MCF 10A (cell line): ENCODE results near the gene KLLN. TPM values are rescaled to one million over a fixed set of nuclear protein-coding genes. Genes with fewer than 3 reads are reported as not detected.
"Not testable (repeated sequence)": the region's sequence is repeated elsewhere in the genome, so short reads cannot be mapped to it uniquely, and the experiment has no call there.

Experiments
- BruUV-seq: library from RNA; stranded (reverse); fragments of 400-500 nt; replicated peaks from 2 replicates; lab custom pipeline; 2021; lab: Mats Ljungman, UMichigan
- CTCF ChIA-PET: fragments of 300-600 bp; sonication (Branson Sonifier 250); formaldehyde crosslinking; extraction: SDS; loops from one replicate; lab custom pipeline; 2021; ENCODE audit warnings: antibody characterized with exemption, inconsistent platforms; lab: Yijun Ruan, JAX
- POLR2A ChIA-PET: fragments of 300-600, 350-650 bp; sonication (Branson Sonifier 250); formaldehyde crosslinking; extraction: SDS; loops from one replicate; lab custom pipeline; 2020; ENCODE audit warnings: antibody characterized with exemption, inconsistent platforms; lab: Yijun Ruan, JAX
- DNase-seq: peaks from one replicate; pipeline ENCODE4 v3.0.0-alpha.2; 2018; ENCODE audit not compliant: unreplicated experiment
- H3K27ac Mint-ChIP-seq: one replicate; pipeline ENCODE4 v1.8.0; 2022; ENCODE audit warnings: mild to moderate bottlenecking, low read depth, mixed read lengths; ENCODE audit not compliant: unreplicated experiment
- H3K27me3 Mint-ChIP-seq: one replicate; pipeline ENCODE4 v1.8.0; 2022; ENCODE audit warnings: mixed read lengths; ENCODE audit not compliant: insufficient read depth, unreplicated experiment
- H3K36me3 Mint-ChIP-seq: one replicate; pipeline ENCODE4 v1.8.0; 2022; ENCODE audit warnings: mild to moderate bottlenecking, moderate library complexity, mixed read lengths; ENCODE audit not compliant: insufficient read depth, unreplicated experiment
- H3K4me1 Mint-ChIP-seq: one replicate; pipeline ENCODE4 v1.8.0; 2022; ENCODE audit warnings: mixed read lengths; ENCODE audit not compliant: insufficient read depth, unreplicated experiment
- H3K4me3 Mint-ChIP-seq: one replicate; pipeline ENCODE4 v1.8.0; 2022; ENCODE audit warnings: mild to moderate bottlenecking, moderate library complexity, mixed read lengths; ENCODE audit not compliant: unreplicated experiment
- H3K9me3 Mint-ChIP-seq: one replicate; pipeline ENCODE4 v1.8.0; 2022; ENCODE audit warnings: mixed read lengths; ENCODE audit not compliant: unreplicated experiment
- intact Hi-C: fragments of 100-400 bp; cut with micrococcal nuclease; formaldehyde crosslinking; loops from 2 replicates; pipeline ENCODE4 v1.14.1; 2022
- total RNA-seq: library from RNA; stranded (reverse); gene quantifications from 2 replicates; pipeline ENCODE4 v1.2.3, GENCODE V29; 2022
- TF ChIP-seq, protein P1 (sequence below): fragments of 200-600 bp; IDR thresholded peaks from one replicate; pipeline ENCODE4 v1.8.0; 2022; ENCODE audit warnings: antibody characterized with exemption, mild to moderate bottlenecking; ENCODE audit not compliant: unreplicated experiment

KLLN gene
- total RNA-seq, 1 experiment from 2014 or later, result 0.68 TPM

DNA sequence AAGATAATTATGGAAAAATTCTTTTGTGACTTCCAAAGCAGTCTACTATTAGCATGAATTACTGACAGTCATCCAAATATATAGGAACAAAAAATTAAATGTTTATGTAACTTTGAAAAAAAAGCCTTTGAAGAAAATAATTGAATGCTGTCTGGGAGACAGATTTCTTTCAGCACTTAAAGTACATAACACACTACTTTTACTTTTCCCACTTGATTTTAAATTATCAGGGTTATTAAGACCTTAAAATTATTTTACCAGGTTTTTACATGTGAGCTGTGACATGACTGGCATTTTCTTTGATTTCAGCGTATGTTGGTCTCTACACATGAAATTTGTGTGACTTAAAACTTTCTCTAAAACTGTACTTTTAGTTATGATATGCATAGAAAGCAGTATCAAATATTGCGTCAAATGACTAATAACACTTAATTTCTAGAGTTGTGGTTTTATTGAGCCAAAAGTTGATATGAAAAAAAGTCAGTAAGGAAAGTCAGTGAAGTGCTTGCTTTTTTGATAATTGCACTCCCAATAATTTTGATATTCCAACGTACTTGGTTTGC lies 3.2 kb upstream of the KLLN start:
- TF ChIP-seq, protein P1, sequence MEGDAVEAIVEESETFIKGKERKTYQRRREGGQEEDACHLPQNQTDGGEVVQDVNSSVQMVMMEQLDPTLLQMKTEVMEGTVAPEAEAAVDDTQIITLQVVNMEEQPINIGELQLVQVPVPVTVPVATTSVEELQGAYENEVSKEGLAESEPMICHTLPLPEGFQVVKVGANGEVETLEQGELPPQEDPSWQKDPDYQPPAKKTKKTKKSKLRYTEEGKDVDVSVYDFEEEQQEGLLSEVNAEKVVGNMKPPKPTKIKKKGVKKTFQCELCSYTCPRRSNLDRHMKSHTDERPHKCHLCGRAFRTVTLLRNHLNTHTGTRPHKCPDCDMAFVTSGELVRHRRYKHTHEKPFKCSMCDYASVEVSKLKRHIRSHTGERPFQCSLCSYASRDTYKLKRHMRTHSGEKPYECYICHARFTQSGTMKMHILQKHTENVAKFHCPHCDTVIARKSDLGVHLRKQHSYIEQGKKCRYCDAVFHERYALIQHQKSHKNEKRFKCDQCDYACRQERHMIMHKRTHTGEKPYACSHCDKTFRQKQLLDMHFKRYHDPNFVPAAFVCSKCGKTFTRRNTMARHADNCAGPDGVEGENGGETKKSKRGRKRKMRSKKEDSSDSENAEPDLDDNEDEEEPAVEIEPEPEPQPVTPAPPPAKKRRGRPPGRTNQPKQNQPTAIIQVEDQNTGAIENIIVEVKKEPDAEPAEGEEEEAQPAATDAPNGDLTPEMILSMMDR, result no peak
- Mint-ChIP-seq H3K27ac (peak overlapping the region; percentile 75), H3K36me3 (peaks cover 12% of the 10 kb centered on the region), H3K9me3 (no peaks in the 10 kb centered on the region), H3K4me1 (peaks cover 19% of the 10 kb centered on the region), H3K27me3 (no peaks in the 10 kb centered on the region), H3K4me3 (peak overlapping the region; percentile 87)
- DNase-seq, result peak; percentile 19
- CTCF ChIA-PET, result interaction anchor here (0.6 to 1.4 kb wide), 2 partner anchors 66 to 343 kb away, joined by 3 read pairs; no protein-coding TSS in a partner anchor
- BruUV-seq, result no TSS peak
- intact Hi-C loops, result no loop called here
- POLR2A ChIA-PET, result interaction anchor here (0.6 to 7.8 kb wide), 12 partner anchors 9 to 1124 kb away, joined by 3 to 192 read pairs (median 10); partner anchors contain the start of genes ATAD1 and FAS

DNA sequence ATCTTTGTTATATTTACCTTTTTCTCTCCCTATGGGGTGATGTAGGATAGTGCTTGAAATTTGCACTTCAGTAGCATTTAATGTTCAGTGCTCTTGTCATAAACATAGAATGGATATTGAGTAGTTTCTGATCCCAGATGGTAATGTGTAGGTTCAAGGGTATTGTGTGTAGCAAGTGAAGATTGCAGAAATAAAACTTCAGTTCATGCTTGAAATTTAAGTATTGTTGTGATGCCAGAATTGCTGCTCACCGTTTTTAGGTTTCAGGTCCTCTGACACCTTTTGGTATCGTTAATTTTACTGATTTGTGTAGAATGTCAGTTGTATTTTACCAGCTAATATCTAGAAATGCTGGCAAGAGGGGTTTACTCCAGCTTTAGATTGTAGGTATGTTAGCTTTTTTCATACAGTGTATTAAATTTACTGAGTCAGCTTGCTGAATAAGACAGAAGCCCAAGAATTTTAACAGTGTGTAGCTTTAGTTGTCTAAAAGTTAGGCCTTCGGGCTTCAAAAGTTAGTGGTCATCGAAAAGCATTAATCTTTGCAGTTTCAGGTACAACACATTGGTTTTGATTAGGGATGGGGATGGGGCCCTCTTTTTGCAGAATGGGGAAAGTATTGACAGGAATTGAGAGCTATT lies 2.0 kb upstream of the KLLN start:
- no peaks in the 10 kb centered on the region for H3K9me3 Mint-ChIP-seq
- DNase-seq, result peak; percentile 38
- peak overlapping the region; percentile 87 for H3K4me3 Mint-ChIP-seq
- no peaks in the 10 kb centered on the region for H3K27me3 Mint-ChIP-seq
- BruUV-seq, result no TSS peak
- ChIA-PET POLR2A (interaction anchor here (0.6 to 7.8 kb wide), 22 partner anchors 10 to 1125 kb away, joined by 3 to 192 read pairs (median 5); partner anchors contain the start of genes ATAD1 and FAS), CTCF (interaction anchor here (0.9 to 1.4 kb wide), 4 partner anchors 13 to 344 kb away, joined by 3 to 5 read pairs (median 4); no protein-coding TSS in a partner anchor)
- H3K27ac Mint-ChIP-seq, result peak overlapping the region; percentile 75
- intact Hi-C loops, result no loop called here
- peaks cover 7% of the 10 kb centered on the region for H3K36me3 Mint-ChIP-seq
- TF ChIP-seq, protein P1, result no peak
- peaks cover 20% of the 10 kb centered on the region for H3K4me1 Mint-ChIP-seq

DNA sequence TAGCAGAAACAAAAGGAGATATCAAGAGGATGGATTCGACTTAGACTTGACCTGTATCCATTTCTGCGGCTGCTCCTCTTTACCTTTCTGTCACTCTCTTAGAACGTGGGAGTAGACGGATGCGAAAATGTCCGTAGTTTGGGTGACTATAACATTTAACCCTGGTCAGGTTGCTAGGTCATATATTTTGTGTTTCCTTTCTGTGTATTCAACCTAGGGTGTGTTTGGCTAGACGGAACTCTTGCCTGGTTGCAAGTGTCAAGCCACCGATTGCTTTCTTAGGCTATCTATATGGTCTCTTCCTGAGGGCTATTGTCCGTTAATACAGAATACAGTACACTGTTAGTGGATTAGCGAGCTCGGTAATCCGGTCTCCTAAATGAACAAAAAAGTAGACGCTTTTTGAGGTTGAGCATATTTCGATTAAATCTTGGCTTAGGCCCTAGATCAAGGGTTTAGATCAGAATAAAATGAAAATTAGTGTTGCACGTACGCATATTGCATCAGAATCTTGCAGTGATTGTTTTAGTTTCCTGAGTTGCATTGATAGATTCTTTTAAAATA lies 1.2 kb upstream of the KLLN start:
- POLR2A ChIA-PET, result interaction anchor here (0.8 to 7.8 kb wide), 15 partner anchors 11 to 1126 kb away, joined by 3 to 192 read pairs (median 49); partner anchors contain the start of genes ATAD1 and FAS
- TF ChIP-seq, protein P1, result no peak

DNA sequence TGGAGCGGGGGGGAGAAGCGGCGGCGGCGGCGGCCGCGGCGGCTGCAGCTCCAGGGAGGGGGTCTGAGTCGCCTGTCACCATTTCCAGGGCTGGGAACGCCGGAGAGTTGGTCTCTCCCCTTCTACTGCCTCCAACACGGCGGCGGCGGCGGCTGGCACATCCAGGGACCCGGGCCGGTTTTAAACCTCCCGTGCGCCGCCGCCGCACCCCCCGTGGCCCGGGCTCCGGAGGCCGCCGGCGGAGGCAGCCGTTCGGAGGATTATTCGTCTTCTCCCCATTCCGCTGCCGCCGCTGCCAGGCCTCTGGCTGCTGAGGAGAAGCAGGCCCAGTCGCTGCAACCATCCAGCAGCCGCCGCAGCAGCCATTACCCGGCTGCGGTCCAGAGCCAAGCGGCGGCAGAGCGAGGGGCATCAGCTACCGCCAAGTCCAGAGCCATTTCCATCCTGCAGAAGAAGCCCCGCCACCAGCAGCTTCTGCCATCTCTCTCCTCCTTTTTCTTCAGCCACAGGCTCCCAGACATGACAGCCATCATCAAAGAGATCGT lies 690 bp upstream of the KLLN start:
- H3K27me3 Mint-ChIP-seq, DNase-seq, H3K9me3 Mint-ChIP-seq, H3K36me3 Mint-ChIP-seq, BruUV-seq: not testable (repeated sequence)
- H3K27ac Mint-ChIP-seq, result peak overlapping the region; percentile 83
- peaks cover 16% of the 10 kb centered on the region for H3K4me1 Mint-ChIP-seq
- CTCF ChIA-PET, result interaction anchor here (2.3 to 3.6 kb wide), 2 partner anchors 10 to 523 kb away, joined by 9 to 56 read pairs; no protein-coding TSS in a partner anchor
- H3K4me3 Mint-ChIP-seq, result peak overlapping the region; percentile 87
- intact Hi-C loops, result loop anchor here (1.0 to 5.0 kb wide), 8 partner anchors 47 to 455 kb away; partner anchors contain the start of gene ATAD1
- POLR2A ChIA-PET, result interaction anchor here (0.8 to 7.8 kb wide), 25 partner anchors 11 to 689 kb away, joined by 3 to 192 read pairs (median 5); partner anchors contain the start of gene ATAD1

More for the DNA sequence above, 1.2 kb upstream of the KLLN start:
- BruUV-seq, result TSS peak; percentile 26
- H3K9me3 Mint-ChIP-seq, result no peaks in the 10 kb centered on the region
- no peaks in the 10 kb centered on the region for H3K27me3 Mint-ChIP-seq
- intact Hi-C loops, result loop anchor here (1.0 to 5.0 kb wide), 7 partner anchors 47 to 418 kb away; partner anchors contain the start of gene ATAD1
- DNase-seq, result peak; percentile 50
- peaks cover 16% of the 10 kb centered on the region for H3K4me1 Mint-ChIP-seq
- H3K4me3 Mint-ChIP-seq, result peak overlapping the region; percentile 87
- peak overlapping the region; percentile 75 for H3K27ac Mint-ChIP-seq
- peaks cover 7% of the 10 kb centered on the region for H3K36me3 Mint-ChIP-seq
- CTCF ChIA-PET, result interaction anchor here (1.2 to 2.3 kb wide), 2 partner anchors 9 to 267 kb away, joined by 3 to 9 read pairs; no protein-coding TSS in a partner anchor
